Measurements from ENCODE around the gene NUP210.

Gene NUP210

GRCh38 chr3:13329746-13330145, 90.4 kb downstream of the NUP210 start:
- peaks cover 44% of the 10 kb centered on the region for H3K36me3 Mint-ChIP-seq (ENCODE audit: low read depth)
- peaks cover 11% of the 10 kb centered on the region for H3K4me1 Mint-ChIP-seq
- ATAC-seq: no peak
- H3K27ac Mint-ChIP-seq: no peak overlapping the region
- no peak overlapping the region for H3K4me3 Mint-ChIP-seq
- no peaks in the 10 kb centered on the region for H3K27me3 Mint-ChIP-seq
- DNase-seq: no peak
- no peaks in the 10 kb centered on the region for H3K9me3 Mint-ChIP-seq

DNA sequence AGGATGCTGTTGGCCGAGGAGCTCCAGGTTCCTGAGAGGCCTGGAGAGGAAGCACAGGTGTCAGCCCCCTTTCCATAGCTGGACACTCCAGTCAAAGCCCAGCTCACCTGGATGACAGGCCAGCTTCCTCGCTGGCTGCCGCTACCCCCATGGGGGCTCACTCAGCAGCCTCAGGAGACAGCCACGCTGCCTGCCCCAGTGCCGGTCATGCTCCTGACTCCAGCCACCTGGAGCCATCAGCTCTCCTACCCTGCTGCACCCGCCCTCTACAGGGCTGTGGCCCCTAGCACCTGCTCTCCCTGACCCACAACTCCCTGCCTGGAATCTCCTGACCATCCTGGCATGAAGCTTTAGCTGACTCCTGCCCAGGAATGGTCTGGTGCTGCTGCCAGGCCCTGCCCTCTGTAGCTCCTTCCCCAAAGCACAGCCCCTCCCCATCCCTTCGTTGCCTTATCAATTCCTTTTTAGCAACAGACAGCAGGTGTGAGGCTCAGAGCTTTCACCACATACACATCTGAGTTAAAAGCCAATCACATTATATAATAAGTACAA, 94.2 kb downstream of the NUP210 start:
- Mint-ChIP-seq H3K4me3 (no peak overlapping the region), H3K36me3 (ENCODE audit: low read depth) (peaks cover 56% of the 10 kb centered on the region), H3K9me3 (no peaks in the 10 kb centered on the region), H3K27ac (peak overlapping the region; percentile 46), H3K4me1 (no peaks in the 10 kb centered on the region), H3K27me3 (no peaks in the 10 kb centered on the region)
- no peak for ATAC-seq
- no peak for DNase-seq

DNA sequence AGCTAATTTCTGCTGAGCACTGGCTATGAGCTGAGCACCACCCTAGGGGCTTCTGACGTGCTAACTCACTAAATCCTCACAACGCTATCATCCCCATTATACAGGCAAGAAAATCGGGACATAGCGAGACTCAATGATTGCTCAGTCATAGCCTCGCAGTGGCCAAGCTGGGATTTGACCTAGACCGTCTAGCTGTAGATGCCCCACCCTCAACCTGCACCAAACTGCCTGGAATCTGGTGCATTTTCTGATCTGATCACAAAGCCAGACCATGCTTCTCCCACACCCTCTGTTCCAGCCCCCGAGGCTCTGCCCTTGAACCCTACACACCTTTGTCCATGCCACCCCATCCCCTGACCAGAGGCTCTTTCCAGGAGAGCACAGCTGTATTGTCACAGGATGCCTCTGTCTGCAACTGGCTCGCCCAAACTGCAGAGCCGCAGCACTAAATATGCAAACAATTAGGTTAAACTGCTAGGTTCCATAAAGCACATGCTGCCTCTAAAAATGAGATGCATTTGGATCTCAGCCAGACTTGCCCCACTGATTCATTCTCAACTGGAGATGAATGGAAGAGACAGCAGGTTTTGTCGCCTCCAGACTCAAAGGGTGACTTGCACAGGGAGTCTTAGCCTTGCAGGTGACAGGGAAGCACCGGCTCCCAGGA, 95.2 kb downstream of the NUP210 start:
- Mint-ChIP-seq H3K27me3 (no peaks in the 10 kb centered on the region), H3K36me3 (ENCODE audit: low read depth) (peaks cover 51% of the 10 kb centered on the region), H3K4me3 (no peak overlapping the region), H3K4me1 (no peaks in the 10 kb centered on the region), H3K9me3 (no peaks in the 10 kb centered on the region), H3K27ac (peak overlapping the region; percentile 33)
- DNase-seq (no peak), ATAC-seq (no peak)

- ATAC-seq (no peak), DNase-seq (no peak)
- Mint-ChIP-seq H3K27me3 (no peaks in the 10 kb centered on the region), H3K36me3 (ENCODE audit: low read depth) (peaks cover 49% of the 10 kb centered on the region), H3K4me1 (no peaks in the 10 kb centered on the region), H3K9me3 (no peaks in the 10 kb centered on the region), H3K4me3 (no peak overlapping the region), H3K27ac (no peak overlapping the region)
Measured at GRCh38 chr3:13323822-13324221, 96.3 kb downstream of the NUP210 start.

DNA sequence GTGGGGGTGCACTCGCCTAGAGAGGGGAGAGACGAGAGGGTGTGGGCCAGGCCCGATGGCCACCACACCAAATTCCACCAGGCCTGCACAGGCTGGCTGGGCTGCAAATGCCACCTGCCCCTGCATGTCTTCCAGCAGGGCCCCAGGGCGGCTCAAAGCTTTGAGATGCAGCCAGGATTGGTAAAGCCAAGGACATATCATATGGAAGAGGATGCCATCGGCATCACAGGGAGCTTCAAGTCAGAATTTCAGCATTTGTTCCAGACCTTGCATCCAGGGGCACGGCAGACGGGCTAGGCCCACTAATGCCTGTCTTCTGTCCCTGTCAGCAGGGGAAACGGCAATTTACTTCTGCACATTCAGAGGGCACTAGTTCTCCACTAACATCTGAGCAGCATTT, 97.8 kb downstream of the NUP210 start:
- Mint-ChIP-seq H3K27me3 (no peaks in the 10 kb centered on the region), H3K4me3 (no peak overlapping the region), H3K4me1 (no peaks in the 10 kb centered on the region), H3K9me3 (no peaks in the 10 kb centered on the region), H3K36me3 (ENCODE audit: low read depth) (peaks cover 55% of the 10 kb centered on the region), H3K27ac (peak overlapping the region; percentile 21)
- DNase-seq (no peak), ATAC-seq (no peak)

DNA sequence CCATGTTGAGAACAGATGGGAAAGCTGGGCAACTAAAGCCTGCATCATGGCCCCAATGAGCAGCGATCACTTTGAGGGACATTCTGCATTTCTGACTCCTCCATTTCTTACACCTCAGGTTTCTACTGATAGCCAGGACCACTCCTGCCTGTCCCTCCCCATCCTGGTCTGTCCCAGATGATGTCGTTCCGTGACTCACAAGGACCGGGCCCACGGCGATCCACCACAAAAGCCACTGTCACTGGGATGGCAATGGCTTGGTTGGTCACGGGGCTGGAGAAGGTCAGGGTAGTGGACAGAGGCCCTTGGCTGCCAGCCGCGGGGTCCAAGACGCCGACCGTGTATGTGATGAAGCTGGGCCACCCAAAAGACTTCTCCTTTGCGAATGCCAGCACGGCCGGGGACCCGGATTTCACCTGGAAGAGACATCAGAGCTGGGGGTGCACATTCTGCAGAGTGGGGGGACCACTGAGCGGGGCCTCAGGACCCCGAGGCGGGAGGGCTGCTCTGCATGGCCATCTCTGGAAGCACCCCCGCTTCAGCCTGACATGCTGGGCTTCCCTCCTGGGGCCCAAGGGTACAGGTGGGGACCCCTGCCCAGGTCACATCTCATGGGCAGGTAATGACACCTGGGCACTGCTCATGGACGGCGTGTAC, 100.4 kb downstream of the NUP210 start:
- ATAC-seq: no peak
- no peak overlapping the region for H3K27ac Mint-ChIP-seq
- no peak overlapping the region for H3K4me3 Mint-ChIP-seq

DNA sequence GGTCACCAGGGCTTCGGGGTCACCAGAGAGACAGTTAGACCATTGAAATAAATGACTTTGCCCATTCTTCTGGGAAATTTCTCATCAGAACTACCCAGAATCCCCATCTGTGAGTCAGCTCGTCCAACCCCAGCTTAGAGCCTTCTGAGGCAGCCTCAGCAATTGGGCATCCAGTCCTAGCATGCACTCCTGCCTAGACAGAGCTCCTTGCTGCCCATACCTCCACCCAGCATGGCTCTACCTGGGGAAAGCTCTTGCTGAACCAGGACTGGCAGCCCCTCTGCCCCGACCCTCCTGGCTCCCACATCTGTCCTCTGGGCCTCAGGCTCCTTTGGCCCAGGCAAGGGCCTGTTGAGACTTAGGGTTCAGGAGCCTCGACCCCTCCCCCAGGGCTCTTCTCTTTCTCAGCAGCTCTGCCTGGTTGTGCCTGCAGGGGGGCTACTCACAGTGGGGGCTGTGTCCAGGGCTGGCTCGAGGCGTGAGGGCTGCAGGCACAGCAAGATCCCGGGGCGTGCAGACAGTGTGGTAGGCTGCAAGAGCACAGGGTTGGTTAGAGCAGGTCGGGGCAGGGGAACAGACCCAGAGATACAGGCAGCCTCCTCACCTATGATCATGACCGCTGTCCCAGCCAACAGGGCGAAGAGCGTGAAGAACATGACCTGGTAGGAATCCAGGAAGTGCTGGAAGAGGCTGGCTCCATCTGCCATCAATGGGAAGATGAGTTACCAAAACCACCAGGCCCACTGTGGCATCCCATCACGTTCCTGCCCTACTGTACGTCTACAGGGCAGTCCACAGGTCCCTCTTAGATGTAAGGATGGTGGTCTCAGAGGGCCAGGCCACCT, 101.3 kb downstream of the NUP210 start:
- Mint-ChIP-seq H3K36me3 (ENCODE audit: low read depth) (peaks cover 55% of the 10 kb centered on the region), H3K27me3 (no peaks in the 10 kb centered on the region), H3K4me1 (no peaks in the 10 kb centered on the region), H3K4me3 (no peak overlapping the region), H3K27ac (peak overlapping the region; percentile 35), H3K9me3 (no peaks in the 10 kb centered on the region)
- ATAC-seq (no peak), DNase-seq (no peak)

More for the DNA sequence above, 100.4 kb downstream of the NUP210 start:
- Mint-ChIP-seq H3K27me3 (no peaks in the 10 kb centered on the region), H3K4me1 (no peaks in the 10 kb centered on the region), H3K9me3 (no peaks in the 10 kb centered on the region), H3K36me3 (ENCODE audit: low read depth) (peaks cover 57% of the 10 kb centered on the region)
- DNase-seq: no peak

- no peaks in the 10 kb centered on the region for H3K9me3 Mint-ChIP-seq
- H3K27me3 Mint-ChIP-seq: no peaks in the 10 kb centered on the region
- no peak overlapping the region for H3K4me3 Mint-ChIP-seq
- peaks cover 53% of the 10 kb centered on the region for H3K36me3 Mint-ChIP-seq (ENCODE audit: low read depth)
- DNase-seq (no peak), ATAC-seq (no peak)
- no peaks in the 10 kb centered on the region for H3K4me1 Mint-ChIP-seq
- no peak overlapping the region for H3K27ac Mint-ChIP-seq
Measured at GRCh38 chr3:13317596-13318320, 102.4 kb downstream of the NUP210 start.

GRCh38 chr3:13316603-13317002, 103.5 kb downstream of the NUP210 start:
- H3K4me3 Mint-ChIP-seq: no peak overlapping the region
- ATAC-seq: no peak
- no peaks in the 10 kb centered on the region for H3K4me1 Mint-ChIP-seq
- H3K27ac Mint-ChIP-seq: no peak overlapping the region
- no peak for DNase-seq
- H3K9me3 Mint-ChIP-seq: no peaks in the 10 kb centered on the region
- peaks cover 42% of the 10 kb centered on the region for H3K36me3 Mint-ChIP-seq (ENCODE audit: low read depth)
- no peaks in the 10 kb centered on the region for H3K27me3 Mint-ChIP-seq

DNA sequence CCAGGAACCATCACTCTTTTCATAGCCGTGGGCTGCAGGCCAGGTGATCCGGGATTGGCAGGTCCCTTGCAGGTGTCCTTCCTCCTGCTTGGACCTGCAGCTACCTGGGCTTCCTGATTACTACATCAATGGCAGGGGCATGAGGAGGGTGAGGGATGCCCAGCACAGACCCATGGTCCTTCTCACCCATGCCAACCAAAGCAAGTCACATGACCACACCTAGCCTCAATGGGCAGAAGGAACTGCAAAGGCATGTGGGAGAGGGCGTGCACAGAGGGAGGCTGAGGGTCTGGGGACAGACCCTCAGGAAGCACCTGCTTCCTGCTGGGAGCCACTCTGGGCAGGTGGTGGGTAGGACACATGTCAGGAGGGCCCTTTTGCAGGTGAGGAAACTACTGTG, 105.2 kb downstream of the NUP210 start:
- no peaks in the 10 kb centered on the region for H3K9me3 Mint-ChIP-seq
- DNase-seq: no peak
- H3K4me3 Mint-ChIP-seq: no peak overlapping the region
- no peak for ATAC-seq
- no peaks in the 10 kb centered on the region for H3K4me1 Mint-ChIP-seq
- no peak overlapping the region for H3K27ac Mint-ChIP-seq
- peaks cover 36% of the 10 kb centered on the region for H3K36me3 Mint-ChIP-seq (ENCODE audit: low read depth)
- no peaks in the 10 kb centered on the region for H3K27me3 Mint-ChIP-seq

GRCh38 chr3:13313813-13314212, 106.3 kb downstream of the NUP210 start:
- DNase-seq (no peak), ATAC-seq (no peak)
- Mint-ChIP-seq H3K4me1 (no peaks in the 10 kb centered on the region), H3K27me3 (no peaks in the 10 kb centered on the region), H3K36me3 (ENCODE audit: low read depth) (peaks cover 33% of the 10 kb centered on the region), H3K27ac (no peak overlapping the region), H3K9me3 (no peaks in the 10 kb centered on the region), H3K4me3 (no peak overlapping the region)

GRCh38 chr3:13309004-13309403, 111.1 kb downstream of the NUP210 start:
- H3K9me3 Mint-ChIP-seq: no peaks in the 10 kb centered on the region
- peaks cover 2% of the 10 kb centered on the region for H3K4me1 Mint-ChIP-seq
- no peak overlapping the region for H3K27ac Mint-ChIP-seq
- peaks cover 5% of the 10 kb centered on the region for H3K36me3 Mint-ChIP-seq (ENCODE audit: low read depth)
- H3K27me3 Mint-ChIP-seq: no peaks in the 10 kb centered on the region
- ATAC-seq: no peak
- DNase-seq: no peak
- no peak overlapping the region for H3K4me3 Mint-ChIP-seq

DNA sequence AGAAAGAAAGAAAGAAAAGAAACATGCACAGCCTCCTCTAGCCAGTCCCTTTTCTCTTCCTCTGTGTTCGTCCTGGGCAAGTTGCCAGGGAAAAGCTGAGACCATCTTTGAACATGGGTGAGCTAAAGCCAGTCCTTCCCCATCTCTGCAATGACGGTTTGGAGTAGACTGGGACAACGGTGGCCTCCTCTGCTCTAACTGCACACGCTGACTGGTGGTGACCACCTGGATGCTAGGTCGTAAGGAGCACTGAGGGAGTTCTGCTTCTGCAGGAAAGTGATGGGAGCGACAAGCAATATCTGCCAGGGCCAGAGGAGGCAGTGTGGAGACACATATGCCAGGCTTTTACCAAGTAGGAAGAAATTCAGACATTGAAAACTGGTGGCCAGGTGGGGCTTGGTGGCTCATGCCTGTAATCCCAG, 111.7 kb downstream of the NUP210 start:
- H3K27ac Mint-ChIP-seq: no peak overlapping the region
- DNase-seq: peak; percentile 22
- H3K4me1 Mint-ChIP-seq: peaks cover 2% of the 10 kb centered on the region
- no peaks in the 10 kb centered on the region for H3K9me3 Mint-ChIP-seq
- peak; percentile 37 for ATAC-seq
- H3K36me3 Mint-ChIP-seq (ENCODE audit: low read depth): peaks cover 2% of the 10 kb centered on the region
- H3K27me3 Mint-ChIP-seq: no peaks in the 10 kb centered on the region
- no peak overlapping the region for H3K4me3 Mint-ChIP-seq

DNA sequence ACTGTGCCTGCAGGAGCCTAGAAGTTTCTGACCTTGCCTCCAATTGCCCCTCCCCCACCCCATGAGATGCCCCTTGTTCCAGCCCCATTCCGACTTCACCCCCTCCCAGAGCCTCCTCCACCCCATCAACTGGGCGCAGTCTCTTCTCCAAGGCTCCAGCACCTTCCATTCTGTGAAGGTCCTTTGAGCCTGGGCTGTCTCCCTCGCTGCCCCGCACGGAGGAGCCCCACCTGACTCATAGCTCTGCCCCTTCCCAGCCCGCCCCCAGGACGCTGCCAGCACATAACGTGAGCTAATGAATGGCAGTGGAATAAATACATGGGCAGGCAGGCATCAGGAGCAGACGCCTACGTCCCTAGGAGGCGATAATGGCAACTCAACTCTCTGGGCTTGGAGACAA, 113.1 kb downstream of the NUP210 start:
- no peaks in the 10 kb centered on the region for H3K36me3 Mint-ChIP-seq (ENCODE audit: low read depth)
- H3K4me3 Mint-ChIP-seq: no peak overlapping the region
- H3K27ac Mint-ChIP-seq: no peak overlapping the region
- DNase-seq (no peak), ATAC-seq (no peak)
- H3K4me1 Mint-ChIP-seq: peaks cover 2% of the 10 kb centered on the region
- no peaks in the 10 kb centered on the region for H3K9me3 Mint-ChIP-seq
- no peaks in the 10 kb centered on the region for H3K27me3 Mint-ChIP-seq

All from activated naive CD8-positive, alpha-beta T cell treated with anti-CD3 and anti-CD28 coated beads, Interleukin-2, amount 50 U/mL, for 24 hours (primary cell).